ENCODE measurements around the gene SCRN1.
A peak's percentile ranks its signal among the peaks of the same experiment; 100 is the strongest.

SCRN1 gene, protein sequence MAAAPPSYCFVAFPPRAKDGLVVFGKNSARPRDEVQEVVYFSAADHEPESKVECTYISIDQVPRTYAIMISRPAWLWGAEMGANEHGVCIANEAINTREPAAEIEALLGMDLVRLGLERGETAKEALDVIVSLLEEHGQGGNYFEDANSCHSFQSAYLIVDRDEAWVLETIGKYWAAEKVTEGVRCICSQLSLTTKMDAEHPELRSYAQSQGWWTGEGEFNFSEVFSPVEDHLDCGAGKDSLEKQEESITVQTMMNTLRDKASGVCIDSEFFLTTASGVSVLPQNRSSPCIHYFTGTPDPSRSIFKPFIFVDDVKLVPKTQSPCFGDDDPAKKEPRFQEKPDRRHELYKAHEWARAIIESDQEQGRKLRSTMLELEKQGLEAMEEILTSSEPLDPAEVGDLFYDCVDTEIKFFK

DNA sequence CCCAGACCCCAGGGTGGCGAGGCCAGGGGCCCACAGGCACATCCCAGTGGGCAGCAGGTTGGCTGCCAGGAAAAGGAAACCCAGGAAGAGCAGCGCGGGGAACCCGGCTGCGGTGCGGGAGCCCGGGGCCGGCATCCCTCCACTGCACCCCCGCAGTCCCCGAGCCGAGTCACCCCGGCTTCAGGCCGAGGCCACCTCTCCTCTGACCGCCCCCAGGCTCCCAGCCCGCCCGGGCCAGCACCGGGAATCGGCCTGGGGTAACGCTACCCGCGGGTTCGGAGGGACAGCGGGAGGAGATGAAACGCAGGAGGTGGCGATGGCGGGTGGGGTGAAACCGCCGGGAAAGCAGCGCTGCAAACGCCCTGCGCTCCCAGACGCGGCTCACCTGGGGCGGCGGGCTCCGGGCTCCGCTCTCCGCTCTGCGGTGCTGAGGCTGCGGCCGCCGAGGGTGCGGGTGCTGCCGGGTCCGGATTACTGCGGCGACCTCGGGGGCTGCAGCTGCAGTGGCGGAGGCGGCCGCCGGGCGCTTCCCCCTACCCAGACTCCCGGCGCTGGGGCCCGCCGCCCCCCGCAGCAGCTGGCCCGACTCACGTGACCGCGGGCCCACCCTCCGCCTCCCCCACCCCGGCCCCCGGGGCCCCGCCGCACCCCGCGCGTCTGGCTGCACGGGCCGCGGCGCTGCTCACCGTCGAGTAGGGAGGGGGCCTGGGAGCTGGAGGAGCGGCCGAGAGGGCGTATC, at the start of gene SCRN1:
SCRN1 (minus strand) TSS at position 545 of the 739 bp plus-strand sequence. CDS start 20,734 bp downstream, outside the sequence.
- no peak for DNase-seq (ENCODE audit: low read depth)

DNA sequence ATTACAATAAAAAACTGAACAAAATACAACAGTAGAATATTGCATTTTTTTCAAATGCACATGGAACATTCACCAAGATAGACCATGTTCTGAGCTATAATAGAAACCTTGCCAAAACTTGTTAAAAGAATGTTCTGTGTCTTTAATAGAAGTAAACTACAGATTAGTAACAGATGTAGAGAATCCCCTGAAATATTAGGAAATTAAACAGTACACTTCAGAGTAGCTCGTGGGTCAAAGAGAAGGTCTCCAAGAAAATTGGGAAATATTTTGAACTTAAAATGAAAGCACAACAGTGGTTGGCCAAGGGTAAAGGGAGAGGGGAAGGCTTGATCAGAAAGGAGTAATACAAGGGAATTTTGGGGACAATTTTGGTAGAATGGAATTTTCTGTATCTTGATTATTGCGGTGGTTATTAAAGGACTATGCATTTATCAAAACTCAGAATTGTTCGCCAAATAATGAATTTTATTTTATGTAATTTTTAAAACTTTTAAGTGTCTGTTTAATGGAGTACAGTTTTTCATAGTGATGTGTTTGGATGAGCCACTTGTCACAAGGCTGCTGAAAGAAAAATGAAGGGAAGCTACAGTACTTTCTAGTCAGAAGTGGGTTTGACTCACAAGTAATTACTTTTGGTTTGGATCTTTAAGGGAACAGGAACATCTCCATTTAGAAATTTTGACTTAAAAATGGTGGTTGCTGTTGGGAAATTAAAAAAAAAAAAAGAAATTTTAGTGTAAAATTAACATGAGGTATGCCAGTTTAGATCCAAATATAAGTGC, 48.8 kb upstream of the SCRN1 start:
- DNase-seq (ENCODE audit: low read depth): no peak

DNA sequence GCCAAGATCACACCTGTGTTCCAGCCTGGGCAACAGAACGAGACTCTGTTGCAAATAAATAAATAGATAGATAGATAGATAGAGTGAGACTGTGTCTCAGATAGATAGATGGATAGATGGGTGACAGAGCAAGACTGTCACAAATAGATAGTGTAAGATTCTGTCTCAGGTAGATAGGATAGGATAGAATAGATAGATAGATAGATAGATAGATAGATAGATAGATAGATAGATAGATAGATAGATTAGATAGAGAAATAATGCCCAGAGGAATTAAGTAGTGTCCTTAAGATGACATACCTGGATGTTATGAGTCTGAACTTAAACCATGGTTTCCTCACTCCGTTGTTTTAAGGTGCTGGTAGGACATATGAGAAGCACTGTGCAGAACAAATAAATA, 46.6 kb upstream of the SCRN1 start:
- no peak for DNase-seq (ENCODE audit: low read depth)

DNA sequence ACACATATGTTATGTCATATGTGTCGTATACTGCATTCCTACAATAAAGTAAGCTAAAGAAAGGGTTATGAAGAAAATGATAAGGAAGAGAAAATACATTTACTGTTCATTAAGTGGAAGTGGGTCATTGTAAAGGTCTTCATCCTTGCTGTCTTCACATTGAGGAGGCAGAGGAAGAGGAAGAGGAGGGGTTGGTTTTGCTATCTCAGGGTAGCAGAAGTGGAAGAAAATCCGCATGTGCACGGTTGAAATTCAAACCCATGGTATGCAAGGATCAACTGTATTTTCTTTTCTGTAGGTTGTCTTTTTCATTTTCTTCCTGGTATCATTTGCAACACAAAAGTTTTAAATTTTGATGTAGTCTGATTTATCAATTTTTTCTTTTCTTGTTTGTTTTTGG, 44.9 kb upstream of the SCRN1 start:
- no peak for DNase-seq (ENCODE audit: low read depth)

DNA sequence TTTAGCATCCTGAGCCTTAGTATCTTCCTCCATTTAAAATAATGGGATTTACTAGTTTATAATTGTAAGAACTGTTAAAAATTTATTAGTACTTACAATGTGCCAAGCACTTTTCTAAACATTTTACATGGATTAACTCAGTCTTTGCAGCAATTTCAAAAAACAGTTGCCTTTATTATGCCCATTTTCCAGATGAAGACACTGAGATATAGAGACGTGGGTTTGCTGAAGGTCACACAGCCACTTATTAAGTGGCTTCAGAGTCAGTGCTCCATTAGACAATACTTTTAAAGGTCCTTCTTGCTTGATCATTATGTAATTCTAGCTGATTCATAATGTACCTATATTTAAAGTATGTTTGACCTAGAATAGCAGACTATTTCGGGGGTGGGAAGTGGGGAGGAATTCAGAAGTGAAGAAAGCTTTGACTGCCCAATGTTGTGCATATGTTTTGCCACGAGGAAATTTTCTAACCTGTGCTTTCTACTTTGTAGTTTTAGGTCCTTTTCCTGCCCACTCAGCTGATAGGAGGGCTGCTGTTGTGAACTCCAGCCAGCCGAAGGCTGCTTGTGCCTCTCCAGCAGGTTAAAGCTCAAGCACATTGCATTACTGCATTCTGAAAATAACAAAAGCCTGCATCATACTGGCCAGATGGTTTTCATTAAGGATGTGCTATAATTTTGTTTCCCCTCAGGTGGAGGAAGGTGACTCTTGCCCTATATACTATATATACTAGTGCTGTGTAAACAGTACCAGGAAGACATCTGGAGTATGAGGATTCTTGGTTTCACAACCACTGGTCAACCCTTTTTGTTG, 42.9 kb upstream of the SCRN1 start:
- no peak for DNase-seq (ENCODE audit: low read depth)

DNA sequence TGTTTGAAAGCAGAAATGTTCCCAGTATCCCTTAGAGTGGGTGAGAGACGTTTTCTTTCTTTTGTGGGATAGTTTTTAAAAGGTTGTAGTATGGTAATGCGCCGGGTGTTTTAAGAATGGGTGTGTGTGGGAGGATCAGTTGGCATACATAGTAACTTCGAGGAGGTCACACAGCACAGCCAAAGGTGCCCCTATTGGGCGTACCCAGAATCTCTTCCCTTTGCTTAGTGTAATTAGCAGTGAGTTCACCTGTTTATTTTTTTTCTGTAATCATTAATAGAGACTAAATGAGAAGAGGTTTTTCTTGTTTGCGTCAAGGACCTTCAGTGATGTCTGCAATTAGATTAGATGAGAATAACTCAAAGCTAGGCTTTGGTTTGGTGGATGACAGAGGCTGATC, 40.1 kb upstream of the SCRN1 start:
- DNase-seq (ENCODE audit: low read depth): no peak

DNA sequence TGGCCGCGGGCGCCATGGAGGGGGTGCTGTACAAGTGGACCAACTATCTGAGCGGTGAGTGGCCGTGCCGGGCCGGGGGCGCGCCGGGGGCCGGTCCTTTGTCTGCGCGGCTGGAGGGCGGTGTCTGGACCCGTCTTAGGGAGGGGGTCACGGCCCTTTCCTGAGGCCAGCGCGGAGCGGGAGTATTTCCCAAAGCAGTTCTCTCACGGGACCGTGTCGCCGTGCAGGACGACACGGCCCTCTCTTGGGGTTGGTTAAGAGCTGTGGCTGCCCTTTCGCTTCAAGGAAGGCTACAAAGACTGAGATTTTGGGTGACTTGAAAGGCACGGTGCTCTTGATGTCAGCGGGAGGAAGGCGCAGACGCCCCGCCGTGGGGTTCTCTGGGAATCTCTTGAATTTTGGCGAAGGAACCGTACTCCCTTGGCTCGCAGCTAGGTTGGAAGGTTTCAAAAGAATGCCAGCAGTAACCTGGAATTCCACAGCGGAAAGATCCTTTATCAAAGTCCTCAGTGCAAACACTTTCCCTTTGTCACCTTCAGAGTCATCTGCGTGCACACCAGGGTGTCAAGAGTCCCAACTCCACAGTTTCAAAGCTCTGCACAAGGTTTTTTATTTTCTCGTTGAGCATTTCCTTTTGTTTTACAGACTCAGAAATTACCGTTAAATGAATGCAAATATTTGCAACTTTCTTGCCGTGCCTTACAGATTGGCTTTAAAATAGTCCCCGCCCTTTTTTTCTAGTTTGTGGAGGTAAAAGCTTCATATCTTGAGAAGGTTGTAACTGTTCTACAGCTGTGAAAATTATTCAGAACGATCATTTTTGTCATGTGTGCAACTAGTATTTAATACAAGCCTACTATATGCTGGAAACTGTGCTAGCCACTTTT, 39.4 kb upstream of the SCRN1 start:
- no peak for DNase-seq (ENCODE audit: low read depth)

DNA sequence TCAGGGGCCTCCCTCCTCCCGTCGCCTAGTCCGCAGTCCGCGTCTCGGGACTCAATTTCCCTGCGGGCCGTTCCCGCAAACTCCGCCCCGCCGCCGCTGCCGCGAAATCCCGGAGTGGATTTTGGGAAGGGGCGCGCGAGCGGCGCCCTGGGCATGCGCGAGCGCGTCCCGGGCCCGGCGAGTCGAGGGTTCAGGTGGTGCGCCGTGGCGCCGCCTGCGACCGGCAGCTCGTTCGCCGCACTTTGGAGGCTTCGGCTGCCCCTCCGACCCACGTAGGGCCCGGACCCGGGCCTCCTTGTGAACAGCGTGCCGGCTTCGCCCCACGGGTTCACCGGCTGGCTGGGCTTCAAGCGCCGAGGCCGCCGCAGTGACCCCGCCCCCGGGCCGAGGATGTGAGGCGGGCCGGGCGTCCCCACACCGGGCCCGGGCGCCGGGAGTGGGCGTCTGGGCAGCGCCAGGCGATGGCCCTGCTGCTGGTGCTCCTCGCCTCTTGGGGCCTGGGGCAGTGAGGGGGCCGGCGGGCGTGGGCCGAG, 38.7 kb upstream of the SCRN1 start, which contains the start of gene PLEKHA8:
PLEKHA8 (plus strand) TSS at position 197 of the 533 bp plus-strand sequence. CDS start 351 bp downstream, outside the sequence.
- DNase-seq (ENCODE audit: low read depth): peak; percentile 78

DNA sequence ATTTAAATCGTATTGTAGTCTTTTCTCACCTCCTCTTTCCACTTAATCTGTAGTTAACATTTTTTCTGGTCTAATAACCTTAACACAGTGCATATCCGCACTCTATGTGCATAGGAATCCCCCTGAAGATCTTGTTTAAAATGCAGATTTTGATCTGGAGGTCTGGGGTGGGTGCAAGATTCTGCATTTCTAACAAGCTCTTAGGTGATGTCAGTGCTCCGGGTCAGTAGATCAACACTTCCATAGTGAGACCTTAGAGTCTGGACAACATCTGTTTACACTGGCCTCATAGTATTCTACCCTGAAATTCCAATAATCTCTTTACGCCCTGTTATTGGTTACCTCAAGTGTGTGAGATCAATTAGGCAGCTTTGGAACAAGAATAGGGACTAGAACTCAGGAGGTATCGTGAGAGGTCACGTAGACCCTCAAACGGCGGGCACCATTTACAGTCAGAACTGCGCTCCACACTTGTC, 38.2 kb upstream of the SCRN1 start:
- DNase-seq (ENCODE audit: low read depth): no peak

DNA sequence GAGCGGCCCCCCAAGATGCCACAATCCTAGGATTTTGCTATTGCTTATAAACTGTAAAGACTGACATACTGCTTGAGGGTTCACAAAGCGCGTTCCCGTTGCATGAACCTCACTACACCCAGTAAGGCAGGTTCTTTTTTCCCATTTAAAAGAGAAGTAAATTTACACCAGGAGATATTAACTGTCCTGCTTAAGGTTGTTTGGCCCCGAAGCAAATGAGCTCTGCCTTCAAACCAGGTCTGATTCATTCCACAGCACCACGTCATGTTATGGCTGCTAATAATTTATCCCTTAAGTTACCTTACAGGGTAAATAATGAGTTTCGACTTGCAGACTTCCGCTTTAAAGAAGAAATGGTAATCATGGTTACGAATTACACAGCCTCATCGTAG, 37.5 kb upstream of the SCRN1 start:
- peak; percentile 26 for DNase-seq (ENCODE audit: low read depth)

DNA sequence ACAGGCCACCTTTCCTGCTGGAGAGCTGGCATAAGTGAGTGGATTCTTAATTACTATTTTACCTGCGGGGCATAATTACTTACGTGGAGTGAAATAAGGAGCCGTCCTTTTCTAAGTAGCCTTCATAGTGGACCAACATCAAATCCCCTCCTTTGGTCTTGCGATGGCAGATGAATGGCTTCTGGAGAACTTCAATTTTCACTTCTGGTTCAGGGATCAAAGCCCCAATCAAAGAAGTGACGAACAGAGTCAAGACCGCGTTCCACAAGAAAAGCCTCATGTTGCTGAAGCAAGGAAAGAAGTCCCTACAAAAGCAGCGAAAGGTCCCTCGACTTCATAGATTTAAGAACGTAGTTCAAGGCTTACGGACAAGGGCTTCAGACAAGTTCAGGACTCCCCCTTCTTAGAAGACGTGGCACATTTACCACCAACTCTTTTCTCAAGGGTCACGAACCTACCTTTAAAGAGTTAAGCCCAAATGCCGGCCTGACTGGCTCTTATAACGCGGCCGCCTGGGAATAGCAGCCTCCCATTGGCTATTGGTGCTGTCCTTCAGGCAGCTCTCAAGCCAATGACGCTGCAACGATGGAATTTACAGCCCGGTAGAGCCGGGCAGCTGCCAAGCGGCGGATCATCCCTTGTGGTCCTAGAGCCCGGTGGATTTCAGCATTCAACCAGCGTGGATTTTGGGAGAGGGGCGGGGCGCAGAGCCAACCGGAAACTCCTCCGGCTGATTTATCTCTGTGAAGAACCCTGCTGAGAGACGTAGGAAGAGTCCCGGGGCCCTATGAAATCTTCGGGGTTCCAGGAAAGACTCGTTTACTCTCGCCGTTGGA, 36.8 kb upstream of the SCRN1 start, which contains the start of gene FKBP14:
FKBP14 (minus strand) TSS at position 474 of the 836 bp plus-strand sequence; CDS start at position 280, 194 bp downstream.
- peak; percentile 88 for DNase-seq (ENCODE audit: low read depth)

DNA sequence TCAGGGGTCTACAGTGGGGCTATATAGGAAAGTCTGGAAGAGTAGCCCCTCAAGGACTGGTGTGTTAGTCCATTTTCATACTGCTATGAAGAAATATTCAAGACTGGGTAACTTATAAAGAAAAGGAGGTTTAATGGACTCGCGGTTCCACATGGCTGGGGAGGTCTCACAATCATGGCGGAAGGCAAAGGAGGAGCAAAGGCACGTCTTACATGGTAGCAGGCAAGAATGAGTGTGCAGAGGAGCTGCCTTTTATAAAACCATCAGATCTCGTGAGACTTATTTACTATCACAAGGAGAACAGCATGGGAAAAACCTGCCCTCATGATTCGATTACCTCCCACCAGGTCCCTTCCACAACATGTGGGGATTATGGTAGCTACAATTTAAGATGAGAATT, 33.9 kb upstream of the SCRN1 start:
- DNase-seq (ENCODE audit: low read depth): no peak

DNA sequence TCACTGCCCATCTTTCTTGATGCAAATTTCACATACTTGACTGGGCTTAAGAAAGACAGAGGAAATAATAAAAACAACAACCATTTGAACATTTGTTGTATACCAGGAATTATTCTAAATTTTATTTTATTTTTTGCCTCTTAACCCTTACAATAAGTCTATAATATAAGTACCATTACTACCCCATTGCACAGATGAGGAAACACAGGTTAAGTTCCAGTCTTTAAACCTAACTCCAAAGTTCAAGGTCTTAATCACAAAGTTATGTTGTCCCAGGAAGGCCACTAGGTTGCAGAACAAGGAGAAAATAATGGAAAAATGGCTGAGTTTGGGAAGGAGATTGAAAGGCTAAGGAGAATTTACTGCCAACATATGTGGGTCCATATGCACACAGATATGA, 33.4 kb upstream of the SCRN1 start:
- DNase-seq (ENCODE audit: low read depth): no peak

DNA sequence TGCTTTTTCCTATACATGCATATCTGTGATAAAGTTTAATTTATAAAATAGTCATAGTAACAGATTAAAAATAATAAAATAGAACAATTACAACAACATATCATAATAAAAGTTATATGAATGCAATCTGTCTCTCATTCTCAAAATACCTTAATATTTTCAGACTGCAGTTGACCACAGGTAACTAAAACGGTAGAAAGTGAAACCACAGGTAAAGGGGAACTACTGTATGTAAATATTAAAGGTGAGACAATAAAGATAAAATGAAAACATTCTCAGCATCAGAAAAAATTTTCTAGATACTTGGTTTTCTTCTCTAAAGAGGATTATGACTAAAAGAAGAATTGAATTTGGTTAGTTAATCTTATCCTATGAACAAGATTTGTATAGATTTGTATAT, 30.9 kb upstream of the SCRN1 start:
- no peak for DNase-seq (ENCODE audit: low read depth)

DNA sequence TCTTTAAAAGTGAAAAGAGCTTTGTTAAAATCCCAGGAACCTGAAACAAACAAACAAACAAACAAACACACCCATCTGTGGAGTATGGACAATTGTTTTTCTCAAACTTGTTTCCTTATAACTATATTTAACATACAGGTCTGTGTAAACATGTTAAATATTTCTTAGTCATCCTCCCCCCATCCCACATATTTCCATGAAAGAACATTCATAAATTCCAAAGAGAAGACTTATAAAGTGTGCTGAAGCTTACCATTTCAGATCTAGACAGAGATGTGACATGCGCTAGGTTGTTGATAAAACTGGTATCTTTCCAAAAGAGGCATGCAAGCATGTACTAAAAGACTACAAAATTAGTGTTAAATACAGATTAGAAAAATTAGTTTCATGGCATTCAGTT, 30.4 kb upstream of the SCRN1 start:
- DNase-seq (ENCODE audit: low read depth): no peak

DNA sequence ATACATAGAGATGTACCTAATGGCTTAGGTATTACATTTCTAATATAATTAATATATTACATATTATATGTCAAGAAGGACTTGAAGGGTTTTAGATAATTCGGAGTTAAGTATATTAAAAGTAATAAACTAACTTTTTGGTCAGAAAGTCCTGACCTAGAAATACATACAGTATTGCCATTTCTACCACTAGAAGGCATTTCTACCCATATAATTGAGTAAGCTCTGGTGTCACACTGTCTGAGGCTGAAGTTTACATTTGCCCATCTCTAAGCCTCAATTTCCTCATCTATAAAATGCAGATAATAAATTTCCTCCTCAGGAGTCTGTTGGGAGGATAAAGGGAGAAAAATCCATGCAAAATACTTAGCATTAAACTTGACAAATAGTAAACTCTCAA, 29.8 kb upstream of the SCRN1 start:
- no peak for DNase-seq (ENCODE audit: low read depth)

DNA sequence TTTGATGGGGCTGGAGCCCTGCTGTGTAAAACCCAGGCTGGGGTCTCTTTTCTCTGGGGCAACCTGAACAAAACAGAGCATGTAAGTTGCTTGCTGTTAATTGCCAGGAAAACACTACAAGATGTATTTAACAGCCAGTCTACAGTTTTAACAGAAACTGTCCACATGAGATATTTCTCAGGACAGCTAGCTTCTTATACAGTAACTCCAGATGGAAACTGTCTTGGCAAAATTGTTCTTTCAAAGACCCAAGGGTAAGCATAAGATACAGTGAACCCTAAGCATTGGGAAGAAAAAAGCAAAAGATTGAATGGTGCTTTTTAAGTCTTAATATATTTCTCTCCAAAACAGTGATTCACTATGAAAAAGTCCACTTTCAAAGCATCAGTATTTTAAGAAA, 28.9 kb upstream of the SCRN1 start:
- DNase-seq (ENCODE audit: low read depth): no peak

DNA sequence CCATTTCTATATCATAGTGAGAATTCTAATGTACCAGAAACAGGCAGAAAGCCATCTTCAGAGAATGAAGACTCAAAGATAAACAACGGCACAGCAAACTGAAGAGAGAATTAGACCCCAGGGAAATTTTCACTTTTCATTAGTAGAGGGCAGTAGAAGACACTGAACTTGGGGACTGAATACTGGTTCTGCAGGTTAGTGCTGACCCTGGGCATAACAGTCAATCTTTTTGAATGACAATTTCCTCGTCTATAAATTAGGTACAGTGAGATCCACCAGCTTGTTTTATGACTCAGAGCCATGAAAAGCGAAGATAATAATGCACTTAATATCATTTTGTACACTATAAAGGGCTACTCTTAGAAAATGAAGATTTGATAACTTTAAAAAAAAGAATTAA, 23.2 kb upstream of the SCRN1 start:
- DNase-seq (ENCODE audit: low read depth): no peak

DNA sequence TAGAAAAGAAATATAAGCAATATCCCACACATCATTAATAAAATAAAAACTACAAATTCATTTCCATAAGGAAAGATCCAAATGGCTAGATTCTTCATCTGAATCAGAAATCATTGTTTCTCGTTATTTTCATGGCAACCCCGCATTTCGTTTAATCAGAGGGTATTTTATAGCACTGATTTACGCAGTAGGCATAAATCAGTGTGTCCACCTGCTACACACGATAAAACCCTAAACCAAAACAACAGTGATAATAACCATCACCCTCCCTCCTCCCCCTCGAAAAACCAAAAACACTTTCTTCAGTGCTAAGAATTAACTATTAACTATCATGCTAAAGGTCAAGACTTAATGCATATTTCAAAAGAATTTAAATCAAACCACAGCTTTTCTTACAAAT, 20.4 kb upstream of the SCRN1 start:
- no peak for DNase-seq (ENCODE audit: low read depth)

All from stimulated activated CD4-positive, alpha-beta T cell treated with anti-CD3 and anti-CD28 coated beads, Interleukin-2, amount 100 ng/mL, for 4 hours (primary cell).